SU-DHL-6 (cell line): ENCODE results near the gene BLNK.

Source experiments
- H2AFZ ChIP-seq: fragments of 200-600 bp; sonication (generic); 2 replicates; pipeline ENCODE4 v1.6.1; 2014; ENCODE audit warnings: low read depth, mild to moderate bottlenecking, moderate library complexity, mixed read lengths, antibody characterized with exemption, low read length; ENCODE audit not compliant: severe bottlenecking
- H3F3A ChIP-seq: fragments of 200-600 bp; shearing (Covaris generic); 2 replicates; pipeline ENCODE4 v1.6.0; 2016; ENCODE audit warnings: antibody characterized with exemption, mild to moderate bottlenecking; ENCODE audit not compliant: insufficient read depth
- H3K27ac ChIP-seq: fragments of 200-600 bp; sonication (generic); 2 replicates; pipeline ENCODE4 v1.5.1; 2016; ENCODE audit warnings: low read depth, mild to moderate bottlenecking, low read length, moderate library complexity, mixed read lengths
- H3K27me3 ChIP-seq: fragments of 200-600 bp; sonication (generic), shearing (Covaris generic); 2 replicates; pipeline ENCODE4 v1.6.0; 2014; ENCODE audit warnings: mild to moderate bottlenecking, low read length
- H3K36me3 ChIP-seq: fragments of 200-600 bp; sonication (generic); 2 replicates; pipeline ENCODE4 v1.6.1; 2014; ENCODE audit warnings: mild to moderate bottlenecking, low read length, mixed read lengths
- H3K4me2 ChIP-seq: fragments of 300-600, 200-600 bp; shearing (Covaris generic), sonication (generic); 2 replicates; pipeline ENCODE4 v1.6.0; 2014; ENCODE audit warnings: low read length, low read depth, mild to moderate bottlenecking; ENCODE audit not compliant: poor library complexity, severe bottlenecking
- H3K4me3 ChIP-seq: fragments of 200-600 bp; sonication (generic); 2 replicates; pipeline ENCODE4 v1.5.1; 2014; ENCODE audit warnings: antibody characterized with exemption, low read length, mild to moderate bottlenecking, mixed read lengths; ENCODE audit not compliant: insufficient read depth, poor library complexity, severe bottlenecking
- H3K79me2 ChIP-seq: fragments of 200-600 bp; sonication (generic); 2 replicates; pipeline ENCODE4 v1.6.1; 2014; ENCODE audit warnings: mild to moderate bottlenecking, low read length, moderate library complexity; ENCODE audit not compliant: insufficient read depth
- H3K9ac ChIP-seq: fragments of 200-600 bp; sonication (generic); 2 replicates; pipeline ENCODE4 v1.7.0; 2014; ENCODE audit warnings: mild to moderate bottlenecking, low read length
- H3K9me2 ChIP-seq: fragments of 200-600 bp; sonication (generic); replicated peaks from 2 replicates; pipeline ENCODE4 v1.6.1; 2014; ENCODE audit warnings: low read length; ENCODE audit not compliant: insufficient read depth
- H3K9me3 ChIP-seq: fragments of 200-600 bp; sonication (generic); 2 replicates; pipeline ENCODE4 v1.6.1; 2014; ENCODE audit warnings: low read length, mixed read lengths; ENCODE audit not compliant: insufficient read depth
- H4K20me1 ChIP-seq: fragments of 200-600 bp; sonication (generic); 2 replicates; pipeline ENCODE4 v1.6.1; 2014; ENCODE audit warnings: low read depth, mild to moderate bottlenecking, antibody characterized with exemption, low read length, moderate library complexity, mixed read lengths
- EZH2phosphoT487 ChIP-seq: fragments of 200-600 bp; sonication (generic), shearing (Covaris generic); conservative IDR thresholded peaks from 2 replicates; pipeline ENCODE4 v1.6.1; 2018; ENCODE audit warnings: mild to moderate bottlenecking, antibody characterized with exemption, low read length, moderate library complexity, mixed read lengths
- TF ChIP-seq, protein P1 (sequence below): fragments of 200-600 bp; sonication (generic); IDR thresholded peaks from one replicate; pipeline ENCODE4 v1.5.1; 2017; ENCODE audit warnings: antibody characterized with exemption, mild to moderate bottlenecking, low read length, moderate library complexity; ENCODE audit not compliant: insufficient read depth, poor library complexity, severe bottlenecking

The BLNK gene

DNA sequence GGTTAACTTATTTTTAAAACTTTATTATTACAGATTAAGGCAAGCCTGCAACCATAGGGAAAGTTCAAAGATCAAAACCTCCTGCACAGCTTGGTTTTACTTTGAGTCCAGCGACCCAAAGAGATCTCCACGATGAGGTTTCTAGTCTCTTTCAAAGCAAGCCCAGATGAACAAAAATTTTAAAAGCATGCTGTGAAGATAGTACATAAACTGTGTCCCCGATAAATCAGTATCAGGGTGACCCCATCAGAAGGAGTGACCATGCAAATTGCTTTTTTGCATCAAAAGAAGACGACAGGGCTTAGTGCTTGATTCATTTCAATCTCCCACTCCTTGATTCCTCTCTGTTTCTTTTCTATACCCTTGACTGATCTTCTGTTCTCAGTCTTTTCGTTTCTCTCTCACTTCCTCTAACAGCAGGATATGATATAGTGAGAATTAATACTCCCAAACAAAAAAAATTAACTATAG lies 16.8 kb upstream of the BLNK start:
- H3K79me2 ChIP-seq = peaks cover 4% of the 10 kb centered on the region; the same call in 1 of the 2 replicates
- H4K20me1 ChIP-seq = no peaks in the 10 kb centered on the region
- no peak for TF ChIP-seq EZH2phosphoT487
- TF ChIP-seq, protein P1, sequence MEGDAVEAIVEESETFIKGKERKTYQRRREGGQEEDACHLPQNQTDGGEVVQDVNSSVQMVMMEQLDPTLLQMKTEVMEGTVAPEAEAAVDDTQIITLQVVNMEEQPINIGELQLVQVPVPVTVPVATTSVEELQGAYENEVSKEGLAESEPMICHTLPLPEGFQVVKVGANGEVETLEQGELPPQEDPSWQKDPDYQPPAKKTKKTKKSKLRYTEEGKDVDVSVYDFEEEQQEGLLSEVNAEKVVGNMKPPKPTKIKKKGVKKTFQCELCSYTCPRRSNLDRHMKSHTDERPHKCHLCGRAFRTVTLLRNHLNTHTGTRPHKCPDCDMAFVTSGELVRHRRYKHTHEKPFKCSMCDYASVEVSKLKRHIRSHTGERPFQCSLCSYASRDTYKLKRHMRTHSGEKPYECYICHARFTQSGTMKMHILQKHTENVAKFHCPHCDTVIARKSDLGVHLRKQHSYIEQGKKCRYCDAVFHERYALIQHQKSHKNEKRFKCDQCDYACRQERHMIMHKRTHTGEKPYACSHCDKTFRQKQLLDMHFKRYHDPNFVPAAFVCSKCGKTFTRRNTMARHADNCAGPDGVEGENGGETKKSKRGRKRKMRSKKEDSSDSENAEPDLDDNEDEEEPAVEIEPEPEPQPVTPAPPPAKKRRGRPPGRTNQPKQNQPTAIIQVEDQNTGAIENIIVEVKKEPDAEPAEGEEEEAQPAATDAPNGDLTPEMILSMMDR = no peak
- H3K4me3 ChIP-seq = peak overlapping the region; percentile 45
- H3F3A ChIP-seq = peaks cover 71% of the 10 kb centered on the region
- H3K9me3 ChIP-seq = no peaks in the 10 kb centered on the region
- peak overlapping the region; percentile 96 for H3K27ac ChIP-seq
- no peaks in the 10 kb centered on the region for H3K9me2 ChIP-seq
- no peaks in the 10 kb centered on the region for H3K27me3 ChIP-seq
- peak overlapping the region; percentile 53 for H3K9ac ChIP-seq
- H3K36me3 ChIP-seq = no peaks in the 10 kb centered on the region
- H2AFZ ChIP-seq = no peak overlapping the region
- peak overlapping the region; percentile 82 for H3K4me2 ChIP-seq

- TF ChIP-seq EZH2phosphoT487 = no peak
- TF ChIP-seq, protein P1 = no peak
These were observed 16.2 kb upstream of the BLNK start for GRCh38 chr10:96287392-96288105.

GRCh38 chr10:96285331-96285752 lies 14.0 kb upstream of the BLNK start:
- Histone ChIP-seq H3K27ac (peak overlapping the region; percentile 96), H3K36me3 (no peaks in the 10 kb centered on the region), H3K9ac (peak overlapping the region; percentile 33), H3K9me2 (no peaks in the 10 kb centered on the region), H3K4me2 (peak overlapping the region; percentile 54), H3F3A (peaks cover 54% of the 10 kb centered on the region), H4K20me1 (no peaks in the 10 kb centered on the region), H3K9me3 (no peaks in the 10 kb centered on the region), H2AFZ (peak overlapping the region; percentile 47), H3K4me3 (peak overlapping the region; percentile 22), H3K27me3 (no peaks in the 10 kb centered on the region), H3K79me2 (peaks cover 4% of the 10 kb centered on the region; the same call in 1 of the 2 replicates)
- TF ChIP-seq, protein P1 = no peak
- TF ChIP-seq EZH2phosphoT487 = no peak

More at GRCh38 chr10:96287392-96288105, 16.2 kb upstream of the BLNK start:
- Histone ChIP-seq H3K9me3 (no peaks in the 10 kb centered on the region), H3K27me3 (no peaks in the 10 kb centered on the region), H3K4me2 (peak overlapping the region; percentile 82), H3K9ac (peak overlapping the region; percentile 53), H3K79me2 (peaks cover 4% of the 10 kb centered on the region; the same call in 1 of the 2 replicates), H3F3A (peaks cover 64% of the 10 kb centered on the region), H4K20me1 (no peaks in the 10 kb centered on the region), H2AFZ (no peak overlapping the region), H3K36me3 (no peaks in the 10 kb centered on the region), H3K9me2 (no peaks in the 10 kb centered on the region), H3K4me3 (peak overlapping the region; percentile 45), H3K27ac (peak overlapping the region; percentile 96)
